GM19468 (cell line): ENCODE results near the gene PER1.

Experiments used
- ATAC-seq: cut with Tn5 transposase; IDR thresholded peaks from one replicate; pipeline ENCODE4 v1.9.1; 2021; ENCODE audit warnings: mild to moderate bottlenecking, moderate library complexity, moderate number of reproducible peaks; ENCODE audit not compliant: unreplicated experiment; ENCODE audit errors: extremely low read depth

The PER1 gene, protein sequence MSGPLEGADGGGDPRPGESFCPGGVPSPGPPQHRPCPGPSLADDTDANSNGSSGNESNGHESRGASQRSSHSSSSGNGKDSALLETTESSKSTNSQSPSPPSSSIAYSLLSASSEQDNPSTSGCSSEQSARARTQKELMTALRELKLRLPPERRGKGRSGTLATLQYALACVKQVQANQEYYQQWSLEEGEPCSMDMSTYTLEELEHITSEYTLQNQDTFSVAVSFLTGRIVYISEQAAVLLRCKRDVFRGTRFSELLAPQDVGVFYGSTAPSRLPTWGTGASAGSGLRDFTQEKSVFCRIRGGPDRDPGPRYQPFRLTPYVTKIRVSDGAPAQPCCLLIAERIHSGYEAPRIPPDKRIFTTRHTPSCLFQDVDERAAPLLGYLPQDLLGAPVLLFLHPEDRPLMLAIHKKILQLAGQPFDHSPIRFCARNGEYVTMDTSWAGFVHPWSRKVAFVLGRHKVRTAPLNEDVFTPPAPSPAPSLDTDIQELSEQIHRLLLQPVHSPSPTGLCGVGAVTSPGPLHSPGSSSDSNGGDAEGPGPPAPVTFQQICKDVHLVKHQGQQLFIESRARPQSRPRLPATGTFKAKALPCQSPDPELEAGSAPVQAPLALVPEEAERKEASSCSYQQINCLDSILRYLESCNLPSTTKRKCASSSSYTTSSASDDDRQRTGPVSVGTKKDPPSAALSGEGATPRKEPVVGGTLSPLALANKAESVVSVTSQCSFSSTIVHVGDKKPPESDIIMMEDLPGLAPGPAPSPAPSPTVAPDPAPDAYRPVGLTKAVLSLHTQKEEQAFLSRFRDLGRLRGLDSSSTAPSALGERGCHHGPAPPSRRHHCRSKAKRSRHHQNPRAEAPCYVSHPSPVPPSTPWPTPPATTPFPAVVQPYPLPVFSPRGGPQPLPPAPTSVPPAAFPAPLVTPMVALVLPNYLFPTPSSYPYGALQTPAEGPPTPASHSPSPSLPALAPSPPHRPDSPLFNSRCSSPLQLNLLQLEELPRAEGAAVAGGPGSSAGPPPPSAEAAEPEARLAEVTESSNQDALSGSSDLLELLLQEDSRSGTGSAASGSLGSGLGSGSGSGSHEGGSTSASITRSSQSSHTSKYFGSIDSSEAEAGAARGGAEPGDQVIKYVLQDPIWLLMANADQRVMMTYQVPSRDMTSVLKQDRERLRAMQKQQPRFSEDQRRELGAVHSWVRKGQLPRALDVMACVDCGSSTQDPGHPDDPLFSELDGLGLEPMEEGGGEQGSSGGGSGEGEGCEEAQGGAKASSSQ (N-terminal part only)

DNA sequence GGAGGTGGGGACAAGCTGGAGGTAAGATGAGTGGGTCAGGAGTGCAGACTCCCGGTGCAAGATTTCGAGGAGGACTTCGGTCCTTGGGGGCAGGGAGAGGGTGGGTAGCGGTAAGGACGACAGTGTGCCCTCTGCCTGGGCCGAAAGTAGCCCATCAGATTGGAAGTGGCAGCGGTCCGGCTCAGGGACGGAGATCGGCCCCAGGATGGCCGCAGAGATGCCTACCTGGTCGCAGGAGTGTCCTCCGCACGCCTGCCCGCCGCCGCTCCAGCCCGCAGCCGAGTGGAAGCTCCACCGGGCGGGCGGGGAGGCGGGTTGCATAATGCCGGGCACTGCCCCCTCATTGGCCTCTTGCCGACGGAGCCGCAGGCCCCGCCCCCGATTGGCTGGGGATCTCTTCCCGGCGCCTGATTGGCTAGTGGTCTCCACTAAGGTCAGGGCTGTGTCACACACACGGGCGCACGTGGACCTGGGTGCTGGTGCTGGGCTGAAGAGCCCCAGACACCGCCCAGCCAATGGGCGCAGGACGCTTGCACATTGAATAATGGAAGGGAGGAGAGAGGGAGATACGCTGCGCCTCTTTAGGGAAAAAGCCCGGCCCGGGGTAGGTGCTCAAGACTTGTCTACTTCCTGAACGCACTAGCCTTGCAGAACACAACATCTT is at the start of gene PER1:
TSS of gene PER1 (minus strand) at position 293 of the 664 bp plus-strand sequence. CDS start 1,698 bp downstream, outside the sequence.
- ATAC-seq, result no peak

DNA sequence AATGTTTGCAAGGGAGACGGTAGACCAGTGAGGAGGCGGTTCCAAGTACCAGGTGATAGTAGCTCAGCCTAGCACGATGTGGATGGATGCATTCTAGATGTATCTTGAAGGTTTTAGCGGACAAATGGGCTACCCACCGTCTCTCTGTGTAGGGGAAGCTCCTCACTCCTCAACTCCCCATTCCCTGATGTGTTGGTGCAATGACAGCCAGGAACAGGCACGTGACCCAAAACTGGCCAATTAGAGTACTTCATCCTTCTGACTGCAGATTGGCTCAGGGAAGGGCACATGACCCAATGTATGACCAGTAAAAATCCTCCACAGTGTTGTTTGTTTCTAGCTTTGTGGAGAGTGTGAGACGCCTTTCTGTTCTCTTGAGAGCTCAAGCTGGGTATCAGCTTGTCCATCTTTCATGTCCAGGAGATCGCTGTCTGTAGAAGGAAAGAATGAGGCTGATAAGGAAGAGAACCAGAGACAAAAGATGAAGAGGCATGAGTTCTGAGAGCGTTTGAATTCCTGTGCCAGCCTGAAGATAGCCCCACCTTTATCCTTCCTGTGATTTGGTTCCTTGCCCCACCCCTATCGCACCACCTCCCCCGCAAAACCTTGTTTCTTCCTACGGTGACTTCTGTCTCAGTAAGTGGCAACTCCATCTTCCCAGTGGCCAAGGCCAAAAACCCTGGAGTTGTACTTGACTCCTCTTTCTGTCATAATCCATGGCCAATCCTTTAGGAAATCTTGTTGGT is 40.0 kb upstream of the PER1 start:
- ATAC-seq, result peak; percentile 19

DNA sequence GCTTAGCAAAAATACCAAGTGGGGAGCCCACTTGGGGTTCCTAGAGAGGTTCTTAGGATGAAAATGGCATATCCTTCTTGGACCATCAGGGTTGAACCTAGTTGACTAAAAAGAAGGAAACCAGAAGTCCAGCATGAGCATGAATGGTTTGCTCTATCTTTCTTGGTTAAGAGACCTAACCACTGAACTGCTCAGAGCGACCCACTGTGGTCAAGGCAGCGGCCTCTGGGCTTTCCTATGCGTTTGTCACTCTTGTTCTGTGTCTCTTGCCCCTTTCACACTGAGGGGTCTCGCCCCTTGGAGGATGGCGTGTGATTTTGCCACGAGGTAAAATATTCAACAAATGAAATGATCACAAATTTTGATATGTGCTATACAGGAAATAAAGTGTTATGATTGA is 38.3 kb upstream of the PER1 start:
- ATAC-seq, result no peak

DNA sequence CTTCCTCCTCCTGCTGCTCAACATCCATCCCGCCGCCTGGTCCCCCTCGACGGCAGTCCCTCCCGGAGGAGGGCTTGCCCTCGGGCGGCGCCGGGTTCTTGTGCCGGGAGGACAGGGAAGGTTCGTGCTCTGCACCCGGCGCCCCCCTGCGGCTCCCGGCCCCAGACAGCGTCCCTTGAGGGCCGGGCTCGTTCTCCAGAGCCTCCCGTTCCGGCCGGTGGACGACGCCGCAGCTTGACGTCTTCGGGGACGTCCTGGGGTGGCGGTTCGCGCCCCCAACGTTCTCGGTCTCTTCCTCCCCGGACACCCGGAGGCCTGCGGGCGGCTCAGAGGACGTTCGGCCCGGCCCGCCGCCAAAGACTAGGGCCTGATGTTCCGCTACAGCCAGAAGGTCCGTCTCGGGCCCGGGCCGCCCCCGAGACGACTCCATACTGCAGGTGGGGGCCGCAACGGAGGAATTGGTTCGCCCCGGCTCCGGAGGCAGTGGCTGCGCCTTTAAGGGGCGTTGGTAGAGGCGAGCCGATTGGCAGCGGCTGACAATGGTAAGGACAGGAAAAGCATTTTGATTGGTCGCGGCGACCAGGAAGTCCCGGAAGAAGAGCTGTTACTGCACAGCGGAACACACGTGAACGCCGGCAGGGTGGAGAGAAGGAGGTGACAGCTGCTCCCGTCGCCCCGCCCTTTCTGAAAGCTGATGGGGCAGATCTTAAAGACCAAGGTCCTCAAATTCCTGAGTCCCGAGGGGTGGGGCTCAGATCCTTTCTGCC is 37.7 kb upstream of the PER1 start, which contains the start of gene BORCS6:
TSS of gene BORCS6 (minus strand) at position 470 of the 767 bp plus-strand sequence. CDS start at position 430, 40 bp downstream.
- peak; percentile 31 for ATAC-seq

DNA sequence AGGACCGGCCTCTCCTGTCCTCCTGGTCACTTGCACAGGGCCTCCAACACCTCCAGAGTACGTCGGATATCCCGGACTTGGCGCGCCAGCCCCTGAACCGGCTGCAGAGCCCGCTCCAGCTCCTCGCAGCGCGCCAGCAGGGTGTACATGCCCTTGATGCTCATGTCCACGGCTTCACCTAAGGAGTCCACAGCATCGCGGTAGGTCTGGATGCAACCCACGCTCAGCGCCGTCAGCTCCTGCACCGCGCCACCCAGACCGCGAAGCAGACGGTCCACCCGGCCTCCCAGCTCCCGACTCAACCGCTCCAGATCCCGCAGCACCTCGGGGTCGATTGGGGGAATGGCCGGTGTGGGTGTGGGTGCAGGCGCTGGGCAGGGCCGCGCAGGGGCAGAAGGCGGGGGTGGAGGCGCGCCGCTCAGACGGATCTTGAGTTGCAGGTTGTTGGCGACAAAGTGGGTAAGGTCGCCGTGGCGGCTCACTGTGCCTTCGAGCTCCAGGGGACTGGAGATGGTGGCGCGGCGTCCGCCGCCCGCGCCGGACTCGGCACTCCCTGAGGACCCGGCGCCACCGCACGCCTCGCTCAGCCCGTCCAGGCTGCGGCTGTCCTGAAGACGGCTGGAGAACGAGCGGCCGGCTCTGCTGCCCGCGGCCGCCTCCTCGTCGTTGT is 37.0 kb upstream of the PER1 start:
- ATAC-seq, result no peak

DNA sequence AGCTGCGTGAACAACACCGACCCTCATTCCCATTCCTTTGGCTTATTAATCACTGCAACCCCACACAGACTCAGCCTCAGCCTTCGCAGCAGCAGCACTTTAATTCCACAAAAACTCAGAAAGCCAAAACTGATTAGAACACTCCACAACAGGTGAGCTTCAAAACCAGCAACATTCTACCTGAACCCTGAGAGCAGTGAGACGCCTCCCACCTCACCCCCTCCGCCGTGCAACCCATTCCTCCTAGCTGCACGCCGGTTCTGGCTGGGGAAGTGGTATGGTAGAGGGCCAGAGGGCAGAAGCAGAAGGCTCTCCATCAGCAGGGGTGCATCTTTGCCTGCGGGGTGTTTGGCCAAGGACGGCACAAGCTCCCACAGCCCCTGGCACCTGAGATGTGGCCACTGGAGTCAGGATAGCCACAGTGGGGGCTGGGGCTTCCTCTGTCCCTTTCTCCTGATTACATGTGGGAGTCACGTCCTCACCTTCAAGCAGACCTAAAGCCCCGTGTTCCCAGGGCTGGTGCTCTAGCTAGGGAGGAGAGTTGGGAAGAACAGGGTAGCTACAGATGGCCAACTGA is 36.1 kb upstream of the PER1 start:
- no peak for ATAC-seq

DNA sequence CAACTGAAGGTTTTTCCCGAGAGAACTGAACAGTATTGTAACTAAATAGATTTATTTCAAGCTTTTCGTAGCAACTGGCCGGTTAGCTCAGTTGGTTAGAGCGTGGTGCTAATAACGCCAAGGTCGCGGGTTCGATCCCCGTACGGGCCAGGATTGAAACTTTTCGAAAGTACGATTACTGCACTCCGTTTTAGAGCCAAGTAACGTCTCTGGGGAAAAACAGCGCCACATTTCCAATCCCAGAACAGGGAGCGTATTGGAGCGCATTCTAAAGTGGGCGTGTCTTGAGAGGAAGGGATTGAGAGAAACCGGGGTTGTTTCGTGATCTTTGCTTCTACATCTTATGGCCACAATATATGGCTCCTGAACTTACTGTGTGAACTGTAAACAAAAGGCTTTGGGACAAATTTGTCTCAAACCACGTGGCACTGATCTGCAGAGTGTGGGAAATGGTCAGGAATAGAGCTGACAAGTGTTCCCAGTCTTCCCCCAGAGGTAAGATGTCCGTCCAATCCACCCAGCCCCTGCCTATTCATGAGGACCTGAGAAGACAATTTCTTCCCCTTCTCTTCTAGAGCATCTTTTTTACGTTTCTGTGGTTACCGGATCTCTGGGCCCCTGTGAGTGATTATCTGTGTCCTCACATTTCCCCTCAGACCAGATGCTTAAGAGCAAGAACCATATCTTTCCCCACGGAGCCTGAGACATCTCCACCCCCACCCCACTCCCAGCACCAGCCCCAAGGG is 35.5 kb upstream of the PER1 start:
- no peak for ATAC-seq

DNA sequence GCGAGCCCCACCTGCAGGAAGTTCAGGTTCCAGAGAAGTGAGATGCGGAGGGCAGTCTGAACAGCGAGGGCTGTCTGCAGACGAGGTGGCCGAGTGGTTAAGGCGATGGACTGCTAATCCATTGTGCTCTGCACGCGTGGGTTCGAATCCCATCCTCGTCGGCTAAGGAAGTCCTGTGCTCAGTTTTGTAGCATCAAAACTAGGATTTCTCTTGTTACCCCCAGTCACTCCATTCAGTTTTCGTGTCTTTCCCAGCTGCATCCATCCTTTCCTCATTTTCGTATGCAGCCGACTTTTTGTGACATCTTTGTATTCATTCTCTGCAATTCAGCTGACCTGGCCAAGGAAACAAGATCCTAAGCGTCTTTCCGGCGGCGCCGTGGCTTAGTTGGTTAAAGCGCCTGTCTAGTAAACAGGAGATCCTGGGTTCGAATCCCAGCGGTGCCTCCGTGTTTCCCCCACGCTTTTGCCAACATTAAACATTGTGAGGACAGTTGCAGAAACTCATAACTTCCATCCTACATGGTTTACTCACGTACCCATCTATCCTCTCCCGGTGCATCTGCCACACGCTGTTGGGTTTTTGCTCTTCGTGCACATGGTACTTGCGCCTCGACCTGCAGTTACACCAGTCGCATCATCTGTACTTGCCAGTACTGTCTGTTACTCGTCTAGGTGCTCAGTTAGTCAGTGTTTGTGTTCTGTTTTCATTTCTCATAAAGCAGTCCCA is 34.7 kb upstream of the PER1 start:
- ATAC-seq, result no peak

DNA sequence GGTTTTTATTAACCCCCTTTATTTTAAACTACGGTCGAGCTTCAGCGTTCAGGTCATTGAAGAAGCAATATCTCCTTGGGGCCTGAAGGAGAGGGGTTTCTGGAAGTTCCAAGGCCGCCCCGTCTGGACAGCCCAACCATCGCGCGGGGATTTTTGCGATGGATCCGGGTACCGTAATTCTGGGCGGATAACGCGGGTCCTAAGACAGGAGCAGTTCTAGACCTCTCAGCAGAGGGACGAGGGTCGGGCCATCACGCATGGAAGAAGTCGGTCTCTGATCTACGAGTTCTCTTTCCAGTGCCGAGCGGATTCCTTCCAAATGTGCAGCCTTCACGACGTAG is 34.2 kb upstream of the PER1 start:
- ATAC-seq, result no peak

DNA sequence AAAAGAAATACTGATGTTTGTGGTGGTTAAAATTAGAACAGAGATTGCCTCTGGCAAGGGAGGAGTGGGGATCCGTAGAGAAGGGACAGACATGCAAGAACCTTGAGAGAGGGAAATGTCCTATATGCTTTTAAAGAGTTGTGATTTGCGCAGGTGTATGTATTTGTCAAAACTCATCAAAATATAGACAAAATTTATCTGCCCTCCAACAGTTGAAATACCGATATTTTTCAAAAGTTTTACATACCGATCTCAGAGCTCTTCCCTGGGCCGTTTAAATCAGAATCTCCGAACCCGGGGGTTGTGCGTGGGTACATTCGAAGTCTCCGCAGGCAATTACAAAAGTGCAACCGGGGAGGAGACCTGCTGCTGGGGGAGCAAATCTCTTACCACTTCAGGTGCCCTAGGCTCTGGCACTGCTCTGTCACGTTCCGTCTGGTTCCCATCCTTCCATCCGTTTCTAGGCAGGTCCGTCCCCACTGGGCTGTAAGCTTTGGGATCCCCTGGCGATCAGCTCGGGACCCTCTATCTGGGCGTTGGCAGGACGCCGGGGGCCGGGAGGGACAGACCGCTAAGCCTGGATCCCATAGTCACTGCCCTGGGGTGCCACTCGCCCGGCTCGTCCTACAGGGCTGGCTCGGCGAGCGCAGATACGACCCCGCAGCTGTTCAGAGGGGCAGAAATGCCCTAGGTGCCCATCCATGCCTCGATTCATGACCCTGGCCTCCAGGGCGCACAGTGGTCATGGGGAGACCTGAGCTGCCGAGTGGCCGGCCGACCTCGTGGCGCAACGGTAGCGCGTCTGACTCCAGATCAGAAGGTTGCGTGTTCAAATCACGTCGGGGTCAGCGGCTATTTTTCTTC is 33.6 kb upstream of the PER1 start:
- no peak for ATAC-seq

DNA sequence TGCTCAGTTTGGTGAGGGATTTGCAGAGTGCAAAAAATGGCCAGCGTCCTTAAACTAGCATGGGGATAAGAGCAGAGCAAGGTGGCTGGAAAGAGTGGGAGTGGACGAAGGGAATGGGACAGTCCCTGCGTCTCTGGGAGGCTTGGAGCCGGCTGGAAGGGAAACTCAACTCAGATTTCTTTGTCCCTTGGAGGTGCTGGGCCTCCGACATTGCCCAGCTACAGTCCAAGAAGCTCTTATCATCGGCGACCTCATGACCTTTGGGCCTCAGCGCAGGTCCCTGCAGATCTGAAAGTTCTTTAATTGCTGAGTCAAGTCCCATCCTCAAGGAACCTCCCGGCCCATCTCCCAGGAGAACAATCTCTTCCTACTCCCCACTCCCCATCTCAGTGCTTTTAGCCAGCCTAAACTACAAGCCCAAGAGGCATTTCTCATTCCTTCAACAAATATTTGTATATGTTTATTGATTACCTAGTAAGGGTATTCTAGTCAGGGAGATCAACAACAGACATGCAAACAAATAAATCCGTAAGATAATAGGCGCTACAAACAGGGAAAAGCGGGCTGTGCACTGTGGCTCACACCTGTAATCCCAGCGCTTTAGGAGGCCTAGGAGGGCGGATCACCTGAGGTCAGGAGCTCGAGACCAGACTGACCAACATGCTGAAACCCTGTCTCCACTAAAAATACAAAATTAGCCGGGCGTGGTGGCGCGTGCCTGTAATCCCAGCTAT is 25.0 kb upstream of the PER1 start:
- no peak for ATAC-seq

DNA sequence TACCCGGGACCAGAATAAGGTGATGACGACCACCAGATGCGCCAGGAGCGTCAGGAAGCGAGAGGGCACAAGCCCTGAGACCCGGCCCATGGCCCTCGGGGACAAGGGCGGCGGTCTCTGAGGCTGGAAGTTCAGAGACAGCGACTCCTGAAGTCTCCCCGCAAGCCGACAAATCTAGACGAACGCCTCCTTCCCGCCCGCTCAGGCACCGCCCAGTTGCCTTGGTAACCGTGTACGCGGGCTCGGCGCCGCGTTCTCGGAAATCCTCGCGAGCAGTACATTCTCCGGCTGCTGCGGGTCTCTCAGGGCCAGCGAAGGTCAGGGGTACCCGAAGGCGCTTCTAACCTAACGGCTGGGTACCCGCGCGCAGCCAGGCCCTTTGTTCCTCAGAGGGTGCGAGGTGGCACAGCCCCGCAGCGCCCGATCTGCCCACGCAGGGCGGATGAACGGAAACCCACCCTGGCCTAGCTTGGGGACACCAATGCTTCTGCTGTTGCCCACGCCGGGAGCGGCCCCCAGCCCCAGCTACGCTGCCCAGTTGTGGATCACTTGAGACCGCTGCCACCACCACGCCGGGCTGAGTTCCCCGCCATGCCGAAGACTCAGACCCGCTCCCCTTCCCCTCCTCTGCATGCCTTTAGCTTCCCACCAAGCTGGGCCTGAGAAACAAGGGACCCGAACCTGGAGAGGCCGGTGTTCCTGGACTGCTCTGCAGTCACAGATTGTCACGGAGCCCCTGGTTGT is 24.2 kb upstream of the PER1 start, which contains the start of gene TMEM107:
TSS of gene TMEM107 (minus strand) at position 184 of the 744 bp plus-strand sequence. CDS start at position 90, 94 bp downstream.
- no peak for ATAC-seq

DNA sequence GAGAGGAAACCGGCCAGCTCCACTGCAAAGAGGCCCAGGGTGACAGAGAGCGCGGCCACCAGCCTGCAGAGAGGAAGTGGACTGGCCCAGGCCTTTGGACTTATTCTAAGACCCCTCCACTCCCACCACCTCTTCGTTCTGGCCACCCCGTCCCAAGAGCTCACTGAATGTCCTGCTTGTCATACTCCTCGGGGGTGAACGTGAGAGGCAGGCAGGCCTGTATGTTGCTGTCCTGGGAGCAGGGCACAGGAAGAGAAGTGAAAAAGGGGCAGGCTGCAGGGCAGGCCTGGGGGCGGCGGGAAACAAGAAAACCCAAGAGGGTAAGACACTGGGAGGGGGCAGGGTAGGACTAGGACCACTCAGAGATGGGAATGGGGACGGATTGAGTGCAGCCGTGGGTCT is 23.6 kb upstream of the PER1 start:
- no peak for ATAC-seq

DNA sequence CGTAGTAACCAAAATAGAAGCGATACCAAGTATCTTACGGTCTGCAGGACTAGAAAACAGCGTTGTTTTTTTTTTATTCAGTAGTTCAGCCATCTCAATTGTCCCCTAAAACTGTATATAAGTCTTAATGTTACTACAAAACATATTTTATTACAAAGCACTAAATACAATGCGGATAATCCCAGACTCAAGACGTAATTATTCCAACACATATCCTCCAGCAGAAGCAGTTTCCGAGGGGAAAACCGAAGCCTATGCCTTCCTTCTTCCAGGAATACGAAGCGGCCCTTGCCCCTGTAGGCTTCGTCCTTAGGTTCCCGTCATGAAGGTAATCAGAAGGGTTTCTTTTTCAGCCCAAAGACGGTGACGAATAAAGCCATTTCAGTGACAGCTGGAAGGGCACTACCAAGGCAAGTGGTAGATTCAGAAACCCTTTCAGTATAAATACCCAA is 21.7 kb upstream of the PER1 start:
- ATAC-seq, result no peak
